GM18511 (cell line): ENCODE measurements around the gene TMEFF2.
"Not testable (repeated sequence)": the region's sequence is repeated elsewhere in the genome, so short reads cannot be mapped to it uniquely, and the experiment has no call there.

Source experiments
- ATAC-seq: cut with Tn5 transposase; IDR thresholded peaks from one replicate; pipeline ENCODE4 v1.9.1; 2021; ENCODE audit warnings: mild to moderate bottlenecking, moderate library complexity; ENCODE audit not compliant: unreplicated experiment

Gene TMEFF2

GRCh38 chr2:192130312-192130711 is 64.4 kb downstream of the TMEFF2 start:
- not testable (repeated sequence) for ATAC-seq

DNA sequence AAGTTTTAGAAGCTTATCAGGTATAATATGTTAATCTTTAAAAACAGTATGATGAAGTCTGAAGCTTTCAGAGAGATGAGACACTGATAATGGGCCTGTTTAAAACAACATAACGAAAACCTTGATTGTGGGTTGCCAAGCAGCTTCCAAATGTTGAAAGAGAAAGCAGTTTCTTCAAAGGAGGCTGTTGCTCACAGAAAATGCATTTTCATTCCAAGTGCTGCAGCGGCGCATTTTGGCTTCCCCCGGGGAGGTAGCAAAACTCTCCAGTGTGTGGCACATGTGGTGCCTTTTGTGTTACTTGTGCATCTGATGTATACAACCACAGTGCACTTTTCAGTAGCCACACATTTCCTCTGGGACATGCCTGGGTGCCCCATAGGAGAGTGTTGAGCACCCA is 66.1 kb downstream of the TMEFF2 start:
- ATAC-seq: no peak

- ATAC-seq: no peak
These were observed 67.3 kb downstream of the TMEFF2 start for GRCh38 chr2:192127434-192127833.

DNA sequence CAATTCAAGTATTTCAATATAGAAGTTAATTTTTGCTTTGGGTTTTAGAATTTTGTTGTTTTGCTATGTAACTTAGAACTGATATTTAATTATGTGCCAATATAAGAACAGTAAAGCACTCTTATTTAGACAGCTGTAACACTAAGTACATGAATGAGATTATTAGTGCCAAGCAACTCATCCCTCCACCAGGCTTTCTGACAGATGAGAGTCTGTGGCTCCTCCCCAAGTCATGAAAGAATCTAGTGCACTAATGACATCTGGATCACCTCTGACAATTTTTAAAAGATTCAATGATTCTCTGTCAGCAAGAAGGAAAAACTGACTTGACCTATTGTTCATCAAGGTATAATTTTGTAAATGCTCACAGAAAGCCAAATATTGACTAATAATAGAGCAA is 67.8 kb downstream of the TMEFF2 start:
- ATAC-seq: no peak

GRCh38 chr2:192126426-192126825 is 68.3 kb downstream of the TMEFF2 start:
- no peak for ATAC-seq

GRCh38 chr2:192124571-192124970 is 70.2 kb downstream of the TMEFF2 start:
- ATAC-seq: no peak

- ATAC-seq: no peak
These were observed 70.9 kb downstream of the TMEFF2 start for GRCh38 chr2:192123847-192124246.

GRCh38 chr2:192122946-192123345 is 71.8 kb downstream of the TMEFF2 start:
- no peak for ATAC-seq

DNA sequence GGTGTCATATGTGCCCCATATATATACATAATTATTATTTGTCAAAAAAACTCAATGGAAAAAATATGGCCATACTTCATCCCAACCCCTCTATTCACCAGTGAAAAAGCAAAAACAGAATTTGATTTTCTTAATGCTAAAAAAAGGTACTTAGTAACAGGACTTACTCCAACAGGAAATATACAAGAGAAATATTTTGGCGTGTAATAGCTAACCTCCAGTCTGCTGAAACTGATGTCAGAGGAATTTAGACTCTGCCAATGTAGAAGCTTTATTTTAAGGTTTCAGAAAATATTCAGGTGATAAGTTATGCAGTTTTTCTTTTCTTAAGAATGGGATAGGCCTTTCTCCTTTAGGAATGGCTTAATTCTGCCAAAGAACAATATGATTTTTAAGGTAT is 72.6 kb downstream of the TMEFF2 start:
- no peak for ATAC-seq

GRCh38 chr2:192119536-192119935 is 75.2 kb downstream of the TMEFF2 start:
- ATAC-seq: no peak

GRCh38 chr2:192117705-192118104 is 77.0 kb downstream of the TMEFF2 start:
- no peak for ATAC-seq

- not testable (repeated sequence) for ATAC-seq
These were observed 83.2 kb downstream of the TMEFF2 start for GRCh38 chr2:192111536-192111935.

GRCh38 chr2:192099742-192100141 is 95.0 kb downstream of the TMEFF2 start:
- no peak for ATAC-seq

DNA sequence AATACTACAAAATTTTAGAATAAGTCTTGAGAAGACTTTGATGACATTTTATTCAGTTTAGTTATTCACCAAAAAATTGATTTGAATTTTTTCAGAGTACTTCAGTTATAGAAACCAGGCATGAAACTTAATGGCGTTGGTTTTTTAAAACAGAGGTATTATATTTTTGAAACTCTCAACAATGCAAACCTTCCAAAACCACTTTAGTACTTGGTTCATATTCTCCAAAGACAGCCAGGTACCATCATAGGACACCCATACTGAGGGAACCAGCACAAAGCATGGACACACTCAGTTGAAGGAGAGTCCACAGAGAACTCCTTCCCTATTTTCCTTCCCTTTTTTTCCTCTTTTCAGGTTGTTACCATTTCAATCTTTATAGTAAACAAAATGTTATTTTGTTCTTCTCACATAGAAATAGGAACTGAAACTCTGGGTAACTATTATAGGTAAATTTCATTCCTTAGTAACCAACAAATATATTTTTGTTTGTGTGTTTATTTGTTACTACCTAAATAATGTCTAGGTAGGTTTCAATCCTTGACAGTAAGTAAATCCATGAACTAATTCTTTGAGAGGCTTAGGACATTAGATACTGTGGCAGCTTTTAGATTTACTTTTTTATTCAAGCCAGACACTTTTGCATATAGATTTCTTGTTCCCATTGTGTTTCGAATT is 95.8 kb downstream of the TMEFF2 start:
- no peak for ATAC-seq

DNA sequence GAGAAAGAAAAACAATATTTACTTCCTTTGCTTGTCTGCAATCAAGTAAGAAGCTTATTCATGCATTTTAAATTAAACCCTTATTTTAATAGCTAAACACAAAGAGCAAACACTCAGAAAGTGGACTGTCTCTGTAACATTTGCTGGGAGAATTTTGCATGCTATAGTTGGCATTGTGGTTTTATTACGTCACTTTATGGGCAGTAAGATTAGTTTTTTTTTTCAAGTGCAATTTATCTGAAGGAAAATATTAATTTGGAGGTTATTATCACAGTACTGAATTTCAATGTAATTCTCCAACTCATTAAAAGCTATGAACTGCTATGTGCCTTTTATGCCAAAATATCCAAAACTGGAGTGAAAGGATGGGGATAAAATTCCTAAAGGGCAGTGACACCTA is 103.3 kb downstream of the TMEFF2 start:
- ATAC-seq: no peak

- ATAC-seq: no peak
These were observed 103.8 kb downstream of the TMEFF2 start for GRCh38 chr2:192090911-192091310.

DNA sequence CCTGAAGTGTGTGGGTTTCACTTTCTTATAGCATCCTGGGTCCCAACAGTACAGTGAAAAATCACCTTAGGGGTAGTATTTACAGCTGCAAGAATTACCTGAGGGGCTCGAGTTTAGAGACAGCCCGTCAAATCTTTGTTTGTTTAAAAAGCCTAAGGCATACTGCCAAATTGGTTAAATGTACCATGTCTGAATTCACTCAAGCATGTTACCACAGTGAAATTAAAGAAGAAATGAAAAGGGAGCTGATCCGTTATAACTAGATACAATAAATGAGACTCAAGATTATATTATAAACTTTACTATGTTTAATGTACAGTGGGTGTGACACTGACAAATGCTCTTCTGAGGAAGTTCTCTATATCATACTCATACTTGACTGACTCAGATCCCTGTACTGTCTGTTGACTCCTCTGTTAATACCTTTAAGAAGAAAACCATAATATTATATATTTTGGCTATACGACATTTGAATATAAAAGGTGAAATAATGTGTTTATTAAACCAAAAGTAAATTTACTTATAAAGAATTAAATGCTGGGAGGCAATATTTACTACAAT is 107.3 kb downstream of the TMEFF2 start:
- no peak for ATAC-seq

GRCh38 chr2:192082121-192082520 is 112.6 kb downstream of the TMEFF2 start:
- ATAC-seq: no peak

GRCh38 chr2:192080096-192080495 is 114.6 kb downstream of the TMEFF2 start:
- ATAC-seq: not testable (repeated sequence)

- no peak for ATAC-seq
These were observed 120.9 kb downstream of the TMEFF2 start for GRCh38 chr2:192073878-192074277.

DNA sequence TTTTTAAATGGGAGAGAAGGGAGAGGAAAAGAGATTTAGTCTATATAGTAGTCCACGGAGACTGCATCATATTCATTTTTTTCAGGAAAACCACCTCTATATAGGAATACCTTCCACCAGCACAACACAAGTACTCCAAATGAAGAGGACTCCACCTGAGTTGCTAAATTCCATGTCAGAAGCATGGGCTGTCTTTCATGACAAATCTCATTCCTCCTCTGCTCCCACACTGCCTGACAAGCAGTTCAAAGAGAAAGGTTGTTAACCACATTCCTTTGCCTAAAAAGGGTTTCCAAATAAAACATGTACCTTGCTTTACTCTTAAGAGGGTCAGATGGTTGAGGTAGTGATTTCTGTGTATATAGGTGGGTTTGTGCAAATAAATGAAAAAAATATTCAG is 122.0 kb downstream of the TMEFF2 start:
- no peak for ATAC-seq

DNA sequence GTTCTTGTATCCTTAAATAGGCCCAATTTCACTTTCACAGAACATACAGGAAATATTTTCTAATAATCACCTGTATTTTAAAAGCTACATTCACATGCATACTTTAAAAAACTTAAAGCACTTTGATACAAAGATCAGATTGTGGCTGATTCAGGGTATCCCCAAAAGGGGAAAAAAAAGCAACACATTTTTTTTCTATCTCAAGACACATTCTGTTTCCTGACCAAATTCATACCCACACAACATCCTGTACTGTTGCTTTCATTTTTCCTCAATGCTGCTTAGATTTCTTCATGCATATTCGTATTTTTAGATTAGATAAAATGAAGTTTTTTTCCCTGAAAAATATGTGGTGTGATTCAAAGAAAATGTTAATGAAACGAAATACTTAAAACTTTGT is 122.5 kb downstream of the TMEFF2 start:
- no peak for ATAC-seq

GRCh38 chr2:192070099-192070498 is 124.6 kb downstream of the TMEFF2 start:
- ATAC-seq: no peak
